Endothelial cell of umbilical vein (primary cell): Measurements from ENCODE around the gene LRRC61. TPM values are rescaled to one million over a fixed set of nuclear protein-coding genes. Genes with fewer than 3 reads are reported as not detected.

ENCODE experiments used
- BruUV-seq: library from RNA; stranded (reverse); fragments of 400-500 nt; replicated peaks from 2 replicates; lab custom pipeline; 2021; lab: Mats Ljungman, UMichigan
- CTCF ChIA-PET: fragments of 300-600, 350-600 bp; sonication (Branson Sonifier 250); formaldehyde crosslinking; loops from one replicate; lab custom pipeline; 2021; ENCODE audit warnings: antibody characterized with exemption, inconsistent platforms; lab: Charles Lee
- POLR2A ChIA-PET: fragments of 300-600, 350-600 bp; sonication (Branson Sonifier 250); formaldehyde crosslinking; loops from one replicate; lab custom pipeline; 2021; ENCODE audit warnings: antibody characterized with exemption, inconsistent platforms; lab: Charles Lee
- DNase-seq: peaks from one replicate; pipeline ENCODE4 v3.0.0-alpha.2; 2011; ENCODE audit warnings: low read depth, low spot score
- FAIRE-seq: peaks from 2 replicates; lab custom pipeline; 2011; peaks lifted over from hg19 to GRCh38; lab: Jason Lieb, UNC
- H2AFZ ChIP-seq: 2 replicates; pipeline ENCODE4 v1.6.0; 2012; ENCODE audit warnings: low read depth, low read length, control low read depth, inconsistent platforms
- H3K27ac ChIP-seq: 2 replicates; pipeline ENCODE4 v1.5.1; 2011; ENCODE audit warnings: low read depth, mild to moderate bottlenecking, control low read depth, low read length, moderate library complexity; ENCODE audit not compliant: insufficient read depth
- H3K27me3 ChIP-seq, 2 experiments: 2 replicates each; pipeline versions ENCODE4 v1.6.0 to v1.6.1; 2011; ENCODE audit warnings: low read length in 2 of 2, mixed read lengths in 1 of 2; ENCODE audit not compliant: control insufficient read depth in 2 of 2, insufficient read depth in 2 of 2
- H3K36me3 ChIP-seq, 2 experiments: 2 replicates in 1 of 2; 3 replicates in 1 of 2; pipeline ENCODE4 v1.5.1; 2011; ENCODE audit warnings: low read length in 2 of 2, mild to moderate bottlenecking in 1 of 2, moderate library complexity in 1 of 2; ENCODE audit not compliant: control insufficient read depth in 2 of 2, insufficient read depth in 2 of 2; ENCODE audit errors: extremely low read depth in 1 of 2
- H3K4me1 ChIP-seq: 3 replicates; pipeline ENCODE4 v1.5.1; 2011; ENCODE audit warnings: mild to moderate bottlenecking, low read length; ENCODE audit not compliant: control insufficient read depth, insufficient read depth; ENCODE audit errors: extremely low read depth
- H3K4me2 ChIP-seq: 2 replicates; pipeline ENCODE4 v1.6.1; 2011; ENCODE audit warnings: low read length, control low read depth, mixed read lengths; ENCODE audit not compliant: insufficient read depth
- H3K4me3 ChIP-seq, 3 experiments: fragments of 200-600 bp in 1 of 3; sonication (generic), shearing (Covaris generic) in 1 of 3; replicated peaks in 1 of 3; 2 replicates each; pipeline ENCODE4 v1.5.1; 2011 to 2016; ENCODE audit warnings: control low read depth in 3 of 3, low read length in 3 of 3, mild to moderate bottlenecking in 2 of 3, inconsistent platforms in 1 of 3, low read depth in 1 of 3, moderate library complexity in 1 of 3; ENCODE audit not compliant: insufficient read depth in 1 of 3
- H3K79me2 ChIP-seq: 2 replicates; pipeline ENCODE4 v1.6.0; 2012; ENCODE audit warnings: low read length, inconsistent platforms; ENCODE audit not compliant: control insufficient read depth, insufficient read depth
- H3K9ac ChIP-seq: replicated peaks from 2 replicates; pipeline ENCODE3; 2011; ENCODE audit warnings: low read length, control low read depth; ENCODE audit not compliant: insufficient read depth; ENCODE audit errors: extremely low read depth
- H3K9me1 ChIP-seq: replicated peaks from 3 replicates; pipeline ENCODE4 v1.6.0; 2011; ENCODE audit warnings: mild to moderate bottlenecking, low read length; ENCODE audit not compliant: control insufficient read depth, insufficient read depth; ENCODE audit errors: extremely low read depth
- H3K9me3 ChIP-seq: replicated peaks from 2 replicates; pipeline ENCODE4 v1.5.1; 2012; ENCODE audit warnings: low read length, inconsistent platforms; ENCODE audit not compliant: control insufficient read depth, insufficient read depth
- H4K20me1 ChIP-seq: replicated peaks from 2 replicates; pipeline ENCODE3; 2011; ENCODE audit warnings: mild to moderate bottlenecking, low read length; ENCODE audit not compliant: control insufficient read depth, insufficient read depth; ENCODE audit errors: extremely low read depth
- EZH2 ChIP-seq: IDR thresholded peaks from 2 replicates; pipeline ENCODE4 v1.6.1; 2012; ENCODE audit warnings: borderline replicate concordance, low read depth, mild to moderate bottlenecking, moderate library complexity, low read length, inconsistent platforms; ENCODE audit not compliant: severe bottlenecking
- JUN ChIP-seq: IDR thresholded peaks from 2 replicates; pipeline ENCODE4 v1.6.1; 2011; ENCODE audit warnings: borderline replicate concordance, low read depth; ENCODE audit not compliant: insufficient read length, insufficient read depth
- MYC ChIP-seq: IDR thresholded peaks from one replicate; pipeline ENCODE4 v1.6.1; 2011; ENCODE audit warnings: mild to moderate bottlenecking, low read depth, low read length
- POLR2A ChIP-seq: IDR thresholded peaks from 2 replicates; pipeline ENCODE4 v1.6.1; 2012; ENCODE audit warnings: low read depth, mild to moderate bottlenecking, control low read depth, low read length
- POLR2AphosphoS5 ChIP-seq: IDR thresholded peaks from 2 replicates; pipeline ENCODE4 v1.6.1; 2012; ENCODE audit warnings: low read depth, mild to moderate bottlenecking, control low read depth, low read length, moderate library complexity; ENCODE audit not compliant: insufficient read depth
- dilution Hi-C: fragments of 300-500 bp; cut with MboI; formaldehyde crosslinking; loops from one replicate; pipeline ENCODE4 v1.15.0; 2019; ENCODE audit warnings: low sequenced_read_pairs; ENCODE audit not compliant: extremely low pct_ligation_motif_present
- intact Hi-C: fragments of 100-400 bp; cut with micrococcal nuclease; formaldehyde crosslinking; loops from one replicate; pipeline ENCODE4 v1.10.0; 2022
- polyA plus RNA-seq, 4 experiments: library from polyadenylated mRNA; depleted of rRNA in 3 of 4; stranded (reverse) in 3 of 4; unstranded in 1 of 4; fragments of >200 nt; gene quantifications; 2 replicates each; pipeline versions ENCODE4 v1.2.1 to v1.2.3, GENCODE V29; 2011 to 2012; ENCODE audit warnings: missing spikeins in 1 of 4
- total RNA-seq: library from RNA; stranded (reverse); gene quantifications from 2 replicates; pipeline ENCODE4 v1.2.3, GENCODE V29; 2021
- TF ChIP-seq, protein P1 (sequence below), 2 donors: IDR thresholded peaks; 1 replicate in 1 of 2; 2 replicates in 1 of 2; pipeline ENCODE4 v1.5.1; 2011; ENCODE audit warnings: low read length in 2 of 2, mild to moderate bottlenecking in 2 of 2, moderate library complexity in 2 of 2, control low read depth in 1 of 2, inconsistent platforms in 1 of 2, low read depth in 1 of 2; ENCODE audit not compliant: insufficient read depth in 1 of 2; ENCODE audit errors: extremely low read depth in 1 of 2
- TF ChIP-seq, protein P2 (sequence below): IDR thresholded peaks from 2 replicates; pipeline ENCODE4 v1.6.1; 2011; ENCODE audit not compliant: insufficient read depth, insufficient read length

LRRC61 gene
- total and polyA plus RNA-seq, 2 donors (not counting 3 experiments of a cell fraction or from before 2014, with no cell fraction given) = 0.72 TPM; not detected in 1

DNA sequence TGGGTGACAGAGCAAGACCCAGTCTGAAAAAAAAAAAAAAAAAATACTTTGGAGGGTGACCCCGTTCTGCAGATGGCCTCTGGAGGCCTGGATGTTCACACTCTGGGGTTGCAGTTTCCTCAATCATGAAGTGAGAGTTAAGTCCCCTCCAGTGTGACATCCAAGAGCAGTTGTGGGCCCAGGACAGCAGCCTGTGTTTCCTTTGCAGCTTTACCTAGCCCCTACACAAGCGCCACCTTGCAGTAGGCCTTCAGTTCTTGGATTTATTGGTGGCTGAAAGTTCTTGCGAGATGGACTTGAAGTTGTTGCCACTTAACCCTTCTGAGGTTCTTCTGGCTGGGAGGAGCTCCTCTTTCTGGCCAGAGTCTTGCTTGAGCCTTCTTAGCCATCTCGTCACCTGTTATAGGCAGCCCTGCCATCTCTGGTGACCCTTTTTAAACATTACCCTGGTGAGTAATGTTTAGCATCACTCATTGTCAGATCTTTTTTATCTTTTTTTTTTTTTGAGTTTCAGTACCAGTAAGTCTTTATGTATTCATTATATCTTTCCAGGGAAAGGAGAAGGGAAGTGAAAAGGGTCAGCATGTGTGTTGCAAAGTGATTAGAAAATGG, 3.6 kb downstream of the LRRC61 start:
- intact Hi-C loops = no loop called here

More for the DNA sequence above, 3.6 kb downstream of the LRRC61 start:
- H3K27me3 ChIP-seq = no peaks in the 10 kb centered on the region
- POLR2A ChIA-PET = no interaction called here
- H3K79me2 ChIP-seq = no peaks in the 10 kb centered on the region
- dilution Hi-C loops = no loop called here
- no peaks in the 10 kb centered on the region for H3K9me1 ChIP-seq
- no peak overlapping the region for H3K27ac ChIP-seq
- no peak overlapping the region for H3K4me2 ChIP-seq
- H3K4me3 ChIP-seq = no peak overlapping the region
- no peaks in the 10 kb centered on the region for H3K36me3 ChIP-seq
- no peaks in the 10 kb centered on the region for H3K9me3 ChIP-seq
- H4K20me1 ChIP-seq = no peaks in the 10 kb centered on the region
- TF ChIP-seq POLR2A (no peak), MYC (no peak), POLR2AphosphoS5 (no peak), JUN (no peak), EZH2 (no peak)
- TF ChIP-seq, protein P1, sequence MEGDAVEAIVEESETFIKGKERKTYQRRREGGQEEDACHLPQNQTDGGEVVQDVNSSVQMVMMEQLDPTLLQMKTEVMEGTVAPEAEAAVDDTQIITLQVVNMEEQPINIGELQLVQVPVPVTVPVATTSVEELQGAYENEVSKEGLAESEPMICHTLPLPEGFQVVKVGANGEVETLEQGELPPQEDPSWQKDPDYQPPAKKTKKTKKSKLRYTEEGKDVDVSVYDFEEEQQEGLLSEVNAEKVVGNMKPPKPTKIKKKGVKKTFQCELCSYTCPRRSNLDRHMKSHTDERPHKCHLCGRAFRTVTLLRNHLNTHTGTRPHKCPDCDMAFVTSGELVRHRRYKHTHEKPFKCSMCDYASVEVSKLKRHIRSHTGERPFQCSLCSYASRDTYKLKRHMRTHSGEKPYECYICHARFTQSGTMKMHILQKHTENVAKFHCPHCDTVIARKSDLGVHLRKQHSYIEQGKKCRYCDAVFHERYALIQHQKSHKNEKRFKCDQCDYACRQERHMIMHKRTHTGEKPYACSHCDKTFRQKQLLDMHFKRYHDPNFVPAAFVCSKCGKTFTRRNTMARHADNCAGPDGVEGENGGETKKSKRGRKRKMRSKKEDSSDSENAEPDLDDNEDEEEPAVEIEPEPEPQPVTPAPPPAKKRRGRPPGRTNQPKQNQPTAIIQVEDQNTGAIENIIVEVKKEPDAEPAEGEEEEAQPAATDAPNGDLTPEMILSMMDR (IDR thresholded peaks at IDR 0.05; ENCODE audit: extremely low read depth in 1 of 2, insufficient read depth in 1 of 2, low read depth in 1 of 2, low read length in 2 of 2) = no peak
- TF ChIP-seq, protein P2, sequence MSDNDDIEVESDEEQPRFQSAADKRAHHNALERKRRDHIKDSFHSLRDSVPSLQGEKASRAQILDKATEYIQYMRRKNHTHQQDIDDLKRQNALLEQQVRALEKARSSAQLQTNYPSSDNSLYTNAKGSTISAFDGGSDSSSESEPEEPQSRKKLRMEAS = no peak
- BruUV-seq = no TSS peak
- DNase-seq = no peak
- H3K9ac ChIP-seq = no peak overlapping the region
- CTCF ChIA-PET = no interaction called here
- no peak overlapping the region for H2AFZ ChIP-seq
- peaks cover 3% of the 10 kb centered on the region for H3K4me1 ChIP-seq
- FAIRE-seq = no peak
